GM19328 (cell line): ENCODE measurements around the gene GJA9.
"Not testable (repeated sequence)": the region's sequence is repeated elsewhere in the genome, so short reads cannot be mapped to it uniquely, and the experiment has no call there.

Source experiments
- ATAC-seq: cut with Tn5 transposase; IDR thresholded peaks from one replicate; pipeline ENCODE4 v1.9.1; 2021; ENCODE audit warnings: mild to moderate bottlenecking, moderate library complexity; ENCODE audit not compliant: unreplicated experiment

Gene GJA9

DNA sequence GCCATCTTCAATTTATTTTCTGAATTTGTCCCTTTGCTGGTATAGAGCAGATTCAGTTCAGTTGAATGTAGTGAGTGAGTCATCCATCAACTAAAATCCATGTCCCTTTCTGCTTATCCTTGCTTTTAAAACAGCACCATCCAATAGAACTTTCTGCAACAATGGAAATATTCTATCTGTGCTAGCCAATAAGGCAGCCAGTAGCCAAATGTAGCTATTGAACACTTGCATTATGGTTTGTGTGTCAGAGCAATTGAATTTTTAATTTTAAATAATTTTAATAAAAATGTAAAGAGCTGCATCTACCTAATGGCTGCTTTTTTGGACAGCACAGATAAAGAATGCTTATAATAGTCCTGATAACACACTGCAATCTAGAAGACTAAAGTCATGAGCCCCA, at the start of gene GJA9:
Gene GJA9 (minus strand): TSS at position 101 of the 400 bp plus-strand sequence. CDS start 5,489 bp downstream, outside the sequence.
- ATAC-seq: no peak

DNA sequence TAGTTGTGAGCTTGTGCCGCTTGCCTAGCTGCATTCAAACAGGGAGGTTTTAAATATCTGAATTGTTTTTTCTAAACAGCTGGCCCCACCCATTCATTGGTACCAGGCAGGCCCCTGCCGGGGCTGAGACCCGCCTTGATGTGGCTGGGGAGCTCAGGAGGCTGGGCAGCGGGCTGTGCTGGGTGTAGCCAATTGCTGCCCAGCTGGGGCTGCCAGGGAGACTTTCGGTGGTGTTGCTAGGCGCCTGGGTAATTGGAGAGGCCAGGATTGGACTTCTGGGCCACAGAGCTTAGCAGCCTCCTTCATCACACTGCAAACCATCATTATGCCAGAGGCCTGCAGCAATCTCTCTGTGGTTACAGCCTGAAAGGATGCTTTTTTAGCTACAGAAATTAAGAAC, 48.1 kb upstream of the GJA9 start:
- ATAC-seq: no peak

DNA sequence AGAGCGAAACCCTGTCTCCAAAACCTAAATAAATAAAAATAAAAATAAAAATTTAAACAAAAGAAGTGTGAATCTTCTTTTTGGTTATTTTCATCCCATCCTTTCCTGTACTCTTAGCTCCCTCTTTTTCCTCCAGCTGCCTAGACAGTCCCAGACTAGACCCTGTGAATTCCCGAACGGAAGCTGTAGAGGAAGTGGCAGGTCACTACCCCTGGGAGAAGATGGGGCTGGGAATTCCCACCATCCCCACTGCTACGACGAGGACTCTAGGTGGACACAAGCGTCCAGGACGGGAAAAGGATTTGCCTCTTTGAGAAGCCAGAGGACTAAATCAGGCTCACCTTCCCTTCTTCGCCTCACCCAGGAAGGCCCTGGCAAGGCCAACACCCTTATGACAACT, 47.7 kb upstream of the GJA9 start:
- no peak for ATAC-seq

DNA sequence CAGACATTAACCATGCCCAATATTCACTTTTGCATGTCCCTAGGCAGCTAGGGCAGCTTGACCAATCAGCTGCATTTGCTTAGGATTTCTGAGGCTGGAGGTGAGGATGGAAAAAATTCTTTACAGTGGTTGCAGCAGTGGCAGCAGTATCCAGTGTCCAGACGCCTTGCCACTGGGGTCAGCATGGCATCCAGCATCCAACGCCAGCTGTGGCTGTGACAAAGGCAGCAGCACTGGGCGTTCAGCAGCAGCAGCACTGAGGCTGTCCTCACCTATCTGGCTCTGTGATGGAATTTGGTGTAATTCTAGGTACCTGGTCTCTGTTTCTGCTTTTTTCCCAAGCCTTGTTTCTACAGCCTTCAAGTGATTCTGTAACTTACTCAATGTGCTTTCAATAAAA, 44.7 kb upstream of the GJA9 start:
- no peak for ATAC-seq

DNA sequence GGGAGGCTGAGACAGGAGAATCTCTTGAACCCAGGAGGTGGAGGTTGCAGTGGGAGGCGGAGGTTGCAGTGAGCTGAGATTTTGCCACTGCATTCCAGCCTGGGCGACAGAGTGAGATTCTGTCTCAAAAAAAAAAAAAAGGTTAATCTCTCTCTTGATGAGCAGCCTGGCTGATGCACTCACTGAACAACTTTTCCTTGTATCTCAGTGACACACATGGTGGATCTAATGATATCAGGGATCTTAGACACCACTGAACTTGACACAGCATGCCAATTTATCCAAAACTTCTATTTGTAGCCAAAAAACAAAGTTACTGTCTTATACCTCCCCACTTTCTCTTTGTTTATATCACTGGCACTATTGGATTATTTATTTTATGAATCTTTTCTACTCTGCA, 44.0 kb upstream of the GJA9 start:
- no peak for ATAC-seq

DNA sequence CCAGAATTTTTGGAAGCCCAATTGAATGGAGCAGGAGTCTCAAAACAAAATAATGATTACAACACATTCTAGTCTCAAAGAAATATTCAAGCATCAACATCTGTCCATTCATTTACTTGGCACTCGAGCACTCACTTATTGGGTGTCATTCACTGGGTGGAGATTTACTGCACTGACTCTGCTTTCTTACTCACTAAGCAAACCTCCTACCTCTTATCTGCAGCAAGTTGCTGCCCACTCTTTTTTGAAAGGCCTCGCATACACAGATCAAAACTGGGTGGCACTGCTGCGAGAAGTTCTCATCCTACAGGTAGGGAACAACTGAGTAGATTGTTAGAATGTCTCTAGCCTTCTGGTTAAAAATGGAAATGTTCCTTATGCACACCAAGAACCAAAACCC, 42.2 kb upstream of the GJA9 start:
- ATAC-seq: no peak

DNA sequence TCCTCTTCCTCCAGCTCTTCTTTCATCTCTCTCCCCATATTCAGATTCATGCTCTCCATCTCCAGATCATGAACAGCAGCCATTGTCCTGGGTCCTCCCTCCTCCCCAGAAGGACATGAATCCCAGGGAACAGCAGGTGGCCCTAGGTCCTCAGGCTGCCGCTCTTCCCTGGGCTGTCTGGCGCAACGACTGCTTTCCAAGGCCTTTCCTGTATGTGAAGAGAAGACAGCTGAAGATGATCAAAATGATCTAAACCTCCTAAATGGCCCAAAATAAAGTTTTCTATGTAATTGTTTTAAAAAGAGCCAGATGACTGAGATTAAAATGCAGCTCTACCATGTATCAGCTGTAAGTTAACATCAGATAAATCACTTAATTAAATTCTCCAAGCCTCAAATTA, 37.7 kb upstream of the GJA9 start:
- no peak for ATAC-seq

DNA sequence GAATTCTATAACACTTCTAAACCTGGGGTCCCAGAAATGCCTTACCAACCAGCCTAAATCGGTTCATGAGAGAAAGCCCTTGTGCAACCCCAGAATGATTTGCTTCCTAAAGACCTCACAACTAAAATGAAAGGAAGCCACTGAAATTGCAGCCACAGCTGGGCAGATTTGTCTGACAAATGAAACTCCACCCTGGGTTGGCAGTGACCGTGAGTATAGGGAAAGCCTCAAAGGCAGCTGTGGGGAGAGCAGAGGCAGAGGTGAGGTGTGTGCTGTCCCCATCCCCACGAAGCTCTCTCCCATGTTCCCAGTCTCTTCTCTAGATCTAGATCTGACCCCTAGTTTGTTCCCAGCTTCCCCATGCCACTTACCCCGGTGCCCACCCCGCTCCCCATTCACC, 37.2 kb upstream of the GJA9 start:
- no peak for ATAC-seq

DNA sequence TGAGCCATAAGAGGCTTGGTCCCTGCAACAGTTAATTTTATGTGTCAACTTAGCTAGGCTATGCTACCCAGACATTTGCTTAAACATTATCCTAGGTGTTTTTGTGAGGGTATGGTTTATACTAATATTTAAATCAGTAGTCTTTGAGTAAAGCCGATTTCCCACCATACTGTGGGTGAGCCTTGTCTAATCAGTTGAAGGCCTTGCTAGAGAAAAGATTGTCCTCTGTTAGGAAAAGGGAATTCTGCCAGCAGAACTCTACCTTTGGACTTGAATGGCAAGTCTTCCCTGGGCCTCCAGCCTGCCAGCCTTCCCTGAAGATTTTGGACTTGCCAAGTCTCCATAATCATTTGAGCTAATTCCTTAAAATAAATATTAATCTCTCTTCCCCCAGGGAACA, 36.4 kb upstream of the GJA9 start:
- ATAC-seq: no peak

DNA sequence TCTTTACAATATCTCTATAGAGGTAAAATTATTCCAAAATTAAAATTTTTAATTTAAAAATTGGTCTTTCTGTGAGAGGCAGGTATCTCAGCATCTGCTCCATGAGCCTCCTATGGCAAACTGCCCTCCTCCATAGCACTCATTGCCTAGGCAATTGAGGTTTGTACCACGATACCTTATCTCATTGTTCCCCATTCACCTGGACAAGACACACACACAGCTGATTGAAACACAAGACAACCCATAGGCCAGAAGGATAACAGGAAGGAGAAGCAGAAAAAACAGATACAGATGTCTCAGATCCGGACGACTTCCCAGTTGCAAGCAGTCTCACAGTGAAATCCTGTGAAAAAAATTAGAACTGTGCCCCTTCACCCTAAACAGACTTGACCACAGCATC, 36.0 kb upstream of the GJA9 start:
- no peak for ATAC-seq

DNA sequence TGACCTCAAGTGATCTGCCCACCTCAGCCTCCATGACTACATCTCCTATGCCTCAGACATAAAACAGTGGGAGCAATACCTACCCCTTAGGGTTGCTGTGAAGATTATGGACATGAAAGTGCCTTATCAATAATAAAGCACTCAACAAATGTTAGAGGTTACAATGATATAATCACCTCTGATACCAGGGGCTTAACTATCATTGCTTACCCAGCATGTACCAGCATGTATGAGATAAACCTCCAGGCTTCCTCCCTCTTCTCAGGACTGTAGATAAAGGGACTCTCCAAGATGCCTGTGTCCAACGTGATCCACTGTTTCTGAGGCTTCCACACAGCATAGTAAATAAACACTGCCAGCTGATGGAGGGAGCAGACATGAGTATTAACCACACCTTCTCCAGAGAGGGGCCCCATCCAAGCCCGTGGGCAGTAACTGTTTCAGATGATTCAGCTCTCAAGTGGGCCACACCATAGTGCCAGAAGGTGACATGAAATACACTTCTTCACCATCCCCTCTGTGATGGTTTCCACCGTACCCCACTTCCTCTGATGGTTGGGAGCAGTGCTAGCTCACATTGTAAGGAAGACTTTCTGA, 34.1 kb upstream of the GJA9 start:
- ATAC-seq: no peak

DNA sequence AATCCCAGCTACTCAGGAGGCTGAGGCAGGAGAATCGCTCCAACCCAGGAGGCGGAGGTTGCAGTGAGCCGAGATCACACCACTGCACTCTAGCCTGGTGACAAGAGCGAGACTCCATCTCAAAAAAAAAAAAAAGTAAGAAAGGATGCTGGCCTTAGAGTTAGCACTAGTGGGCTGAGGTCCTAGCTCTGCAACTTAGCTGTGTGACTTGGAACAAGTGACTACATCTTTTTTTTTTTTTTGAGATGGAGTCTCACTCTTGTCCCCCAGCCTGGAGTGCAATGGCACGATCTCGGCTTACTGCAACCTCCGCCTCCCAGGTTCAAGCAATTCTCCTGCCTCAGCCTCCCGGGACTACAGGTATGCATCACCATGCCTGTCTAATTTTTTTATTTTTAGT, 33.5 kb upstream of the GJA9 start:
- not testable (repeated sequence) for ATAC-seq

DNA sequence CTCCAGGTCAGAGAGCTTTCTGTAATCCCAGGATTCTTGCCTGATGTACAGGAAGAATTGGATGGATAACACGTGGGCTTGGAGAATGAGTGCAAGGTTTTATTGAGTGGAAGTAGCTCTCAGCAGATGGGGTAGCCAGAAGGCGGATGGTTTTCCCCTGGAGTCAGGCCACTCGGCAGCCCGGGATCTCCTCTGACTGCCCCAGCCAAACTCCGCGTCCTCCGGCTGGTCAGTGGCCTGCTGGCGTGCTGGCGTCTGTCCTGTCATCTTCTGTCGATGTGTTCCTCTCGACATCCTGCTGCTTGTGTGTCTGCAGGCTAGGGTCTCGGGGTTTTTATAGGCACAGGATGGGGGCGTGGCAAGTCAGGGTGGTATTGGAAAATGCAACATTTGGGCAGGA, 27.4 kb upstream of the GJA9 start:
- ATAC-seq: no peak

DNA sequence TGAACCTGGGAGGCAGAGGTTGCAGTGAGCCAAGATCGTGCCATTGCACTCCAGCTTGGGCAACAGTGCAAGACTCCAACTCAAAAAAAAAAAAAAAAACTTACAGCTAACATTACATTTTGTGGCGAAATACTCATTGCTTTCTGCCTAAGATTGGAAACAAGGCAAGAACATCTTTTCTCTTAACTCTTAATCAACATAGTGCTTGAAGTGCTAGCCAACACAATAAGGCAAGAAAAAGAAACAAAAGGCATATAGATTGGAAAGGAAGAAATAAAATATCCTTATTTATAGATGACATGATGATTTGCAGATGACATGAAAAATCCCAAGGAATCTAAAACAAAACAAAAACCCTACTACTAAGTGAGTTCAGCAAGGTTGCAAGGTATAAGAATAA, 24.6 kb upstream of the GJA9 start:
- no peak for ATAC-seq

DNA sequence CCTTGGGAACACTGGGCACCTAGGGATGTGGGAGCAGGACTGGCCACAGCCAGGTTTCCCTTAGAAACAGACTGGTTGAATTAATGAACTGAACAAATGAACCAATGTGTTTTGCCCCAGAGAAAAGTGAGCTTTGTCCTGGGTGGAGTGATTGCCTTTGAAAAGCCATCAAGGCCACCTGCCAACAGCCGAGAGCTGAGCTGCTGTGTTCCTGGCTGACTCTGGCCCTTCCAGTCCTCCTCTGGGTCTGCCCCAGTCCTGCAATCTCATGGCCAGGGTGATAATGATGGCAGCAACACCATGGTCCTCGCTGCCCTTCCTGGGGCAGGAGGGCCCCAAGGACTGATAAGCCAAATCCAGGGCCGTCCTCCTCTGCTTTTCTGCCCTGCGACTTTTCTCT, 18.2 kb upstream of the GJA9 start:
- no peak for ATAC-seq

DNA sequence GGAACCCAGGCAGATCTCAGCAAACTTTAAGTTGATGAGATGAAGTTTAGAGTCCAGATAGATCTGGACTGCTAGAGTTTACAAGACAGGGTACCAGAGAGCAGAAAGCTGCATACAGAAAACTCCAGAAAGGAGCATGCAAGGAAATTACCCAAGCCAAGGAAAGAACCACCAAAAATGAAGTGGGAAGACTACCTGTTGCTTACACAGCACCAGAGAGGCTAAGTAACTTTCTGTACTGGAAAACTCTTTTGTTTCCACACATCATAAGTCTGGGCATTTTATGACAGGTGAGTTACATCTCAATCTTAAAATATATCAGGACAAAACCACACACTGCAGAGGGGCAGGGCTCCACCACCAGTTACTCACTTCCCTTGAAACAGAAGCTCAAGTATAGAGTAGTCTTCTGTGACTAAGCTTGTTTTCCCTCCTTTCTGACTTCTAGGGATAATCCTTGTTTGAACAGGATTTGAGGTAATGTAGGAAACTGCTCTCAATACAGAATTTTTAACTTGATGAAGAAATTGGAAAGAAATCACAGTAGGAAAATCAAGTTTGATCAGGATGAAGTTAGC, 17.4 kb upstream of the GJA9 start:
- no peak for ATAC-seq

DNA sequence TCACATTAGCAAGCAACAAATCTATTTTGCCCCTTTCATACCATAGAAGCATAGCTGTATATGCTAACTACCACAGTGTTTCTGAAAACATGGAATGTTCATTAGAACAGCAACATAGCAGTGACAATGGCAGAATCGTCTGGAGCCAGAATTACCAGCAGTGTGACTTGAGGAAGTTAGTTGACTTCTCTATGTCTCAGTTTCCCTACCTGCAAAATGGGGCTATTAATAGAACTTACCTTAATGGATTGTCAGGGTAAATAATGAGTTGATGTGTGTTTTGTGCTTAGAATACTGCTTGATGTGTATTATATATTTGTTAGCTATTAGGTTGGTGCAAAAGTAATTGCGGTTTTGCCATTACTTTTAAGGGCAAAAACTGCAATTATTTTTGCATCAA, 14.8 kb upstream of the GJA9 start:
- no peak for ATAC-seq

DNA sequence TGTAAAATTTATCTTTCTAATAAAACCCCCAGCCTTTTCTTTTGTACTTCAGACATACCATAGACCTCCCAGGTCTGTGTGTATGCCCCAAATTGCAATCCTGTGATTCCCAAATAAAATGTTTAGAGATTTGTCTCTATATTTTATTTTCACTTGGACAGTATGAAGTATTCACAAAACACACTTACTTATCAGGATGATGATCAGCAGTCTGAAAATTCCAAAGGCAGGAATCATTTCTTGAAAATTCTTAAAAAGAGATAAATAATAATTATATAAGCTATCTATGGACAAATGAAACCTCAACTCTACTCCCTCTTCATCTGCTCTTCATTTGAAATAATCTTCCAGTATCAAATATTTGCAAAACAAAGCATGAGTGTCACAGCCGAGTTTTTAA, 11.6 kb upstream of the GJA9 start:
- ATAC-seq: no peak

DNA sequence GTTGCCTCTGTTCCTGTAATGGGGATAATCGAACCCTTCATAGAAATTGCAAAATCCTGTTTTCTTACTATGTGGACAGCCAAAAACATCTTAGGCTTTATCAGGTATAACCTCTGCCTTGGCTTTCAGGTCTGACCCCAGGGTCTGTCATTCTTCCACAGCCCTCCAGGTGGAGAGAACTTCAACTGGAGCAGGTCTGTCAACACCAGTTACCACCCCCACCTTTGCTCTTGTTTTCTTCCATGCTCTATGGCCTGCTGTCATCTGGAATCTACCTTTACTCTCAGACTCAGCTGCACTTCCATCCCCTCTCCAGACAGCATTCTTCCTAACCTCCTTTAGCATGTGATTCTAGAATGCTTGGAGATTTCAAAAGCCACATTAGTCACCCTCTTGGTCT, 10.4 kb upstream of the GJA9 start:
- ATAC-seq: no peak

DNA sequence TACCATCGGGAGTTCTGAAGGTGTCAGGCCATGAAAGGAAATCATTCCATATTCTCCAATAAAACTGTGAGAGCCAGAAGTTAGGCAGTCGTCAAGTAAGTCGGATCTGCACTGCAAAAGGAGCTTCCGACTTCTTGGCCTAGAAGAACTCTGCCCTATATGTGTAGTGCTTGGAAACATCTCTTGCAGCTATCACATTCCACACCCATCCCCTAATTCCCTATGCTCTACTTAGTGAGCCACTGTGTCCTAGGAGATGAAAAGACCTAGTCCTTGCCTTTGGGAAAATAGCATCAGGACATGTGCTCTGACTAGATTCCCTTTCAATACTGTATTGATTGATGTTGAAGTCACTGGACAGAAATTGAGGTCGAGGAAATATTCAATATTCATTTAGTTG, 8.2 kb upstream of the GJA9 start:
- ATAC-seq: no peak

DNA sequence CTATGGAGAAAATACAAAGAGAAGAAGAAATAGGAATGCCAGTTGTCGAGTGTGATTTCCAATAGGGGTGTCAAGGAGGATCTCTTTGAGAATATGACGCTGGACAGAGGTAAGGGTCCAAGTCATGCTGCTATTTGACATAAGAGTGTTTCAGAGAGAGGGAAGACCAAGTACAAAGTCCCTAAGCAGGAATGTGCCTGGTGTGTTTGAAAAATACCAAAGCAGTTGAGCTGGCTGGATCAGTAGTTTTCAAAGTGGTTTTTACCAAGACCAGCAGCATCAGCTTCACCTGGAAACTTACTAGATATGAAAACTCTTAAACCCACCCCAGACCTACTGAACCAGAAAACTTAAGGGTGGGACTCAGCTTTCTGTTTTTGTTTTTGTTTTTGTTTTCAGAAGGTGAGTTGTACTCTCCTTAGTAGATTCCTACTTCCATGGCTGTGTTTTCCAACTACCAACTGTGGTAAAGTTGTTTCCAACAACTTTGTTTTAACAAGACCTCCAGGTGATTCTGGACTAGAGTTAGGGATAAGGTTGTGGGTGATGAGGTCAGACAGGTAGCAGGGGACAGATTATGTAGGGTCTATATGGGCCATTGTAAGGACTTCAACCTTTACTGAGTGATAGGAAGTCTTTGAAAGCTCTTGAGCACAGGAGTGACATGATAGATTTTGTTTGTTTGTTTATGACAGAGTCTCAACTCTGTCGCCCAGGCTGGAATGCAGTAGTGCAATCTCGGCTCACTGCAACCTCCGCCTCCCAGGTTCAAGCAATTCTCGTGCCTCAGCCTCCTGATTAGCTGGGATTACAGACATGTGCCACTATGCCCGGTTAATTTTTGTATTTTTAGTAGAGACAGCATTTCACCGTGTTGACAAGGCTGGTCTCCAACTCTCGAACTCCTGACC, 7.3 kb upstream of the GJA9 start:
- ATAC-seq: no peak

DNA sequence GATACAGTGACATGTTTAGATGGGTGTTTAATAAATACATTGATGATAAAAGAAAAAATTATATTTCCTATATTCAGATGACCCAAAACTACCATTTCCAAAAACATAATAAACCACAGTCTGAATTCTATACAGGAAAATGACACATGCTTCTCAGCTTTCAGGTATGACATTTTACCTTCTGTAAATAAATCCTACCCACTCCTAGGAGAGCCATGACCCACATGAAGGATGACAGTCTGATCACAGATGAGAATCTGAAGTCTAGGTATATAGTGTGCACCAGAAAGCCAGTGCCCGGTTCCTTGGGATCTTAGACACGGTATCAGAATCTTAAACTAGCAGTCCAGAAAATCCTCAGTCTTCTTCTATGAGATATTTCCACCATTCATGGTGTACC, 3.7 kb upstream of the GJA9 start:
- ATAC-seq: no peak
